Activated naive CD8-positive, alpha-beta T cell treated with anti-CD3 and anti-CD28 coated beads, Interleukin-2, amount 50 U/mL, for 16 hours (primary cell): ENCODE results near the gene AGO1.
"Not testable (repeated sequence)": the region's sequence is repeated elsewhere in the genome, so short reads cannot be mapped to it uniquely, and the experiment has no call there.

Experiments used
- DNase-seq: peaks from one replicate; pipeline ENCODE4 v3.0.0-alpha.2; 2020; ENCODE audit warnings: low read depth, low spot score

The AGO1 gene

DNA sequence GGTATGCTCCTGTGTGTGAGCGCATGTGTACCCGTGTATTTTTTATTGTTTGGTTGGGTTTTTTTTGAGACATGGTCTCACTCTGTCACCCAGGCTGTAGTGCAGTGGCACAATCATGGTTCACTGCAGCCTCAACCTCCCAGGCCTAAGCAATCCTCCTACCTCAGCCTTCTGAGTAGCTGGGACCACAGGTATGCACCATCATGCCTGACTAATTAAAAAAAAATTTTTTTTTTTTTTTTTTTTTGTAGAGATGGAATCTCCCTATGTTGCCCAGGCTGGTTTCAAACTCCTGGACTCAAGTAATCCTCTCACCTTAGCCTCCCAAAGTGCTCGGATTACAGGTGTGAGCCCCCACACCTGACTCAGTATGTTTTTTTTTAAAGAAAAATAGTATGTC lies 89.6 kb downstream of the AGO1 start:
- not testable (repeated sequence) for DNase-seq

- no peak for DNase-seq
Observed at GRCh38 chr1:35980090-35980489, 97.1 kb downstream of the AGO1 start.
